ENCODE results near the gene MAN2B2. TPM values are rescaled to one million over a fixed set of nuclear protein-coding genes. Genes with fewer than 3 reads are reported as not detected.

MAN2B2 gene
- total RNA-seq, 1 donor from 2014 or later: 44.1 TPM

DNA sequence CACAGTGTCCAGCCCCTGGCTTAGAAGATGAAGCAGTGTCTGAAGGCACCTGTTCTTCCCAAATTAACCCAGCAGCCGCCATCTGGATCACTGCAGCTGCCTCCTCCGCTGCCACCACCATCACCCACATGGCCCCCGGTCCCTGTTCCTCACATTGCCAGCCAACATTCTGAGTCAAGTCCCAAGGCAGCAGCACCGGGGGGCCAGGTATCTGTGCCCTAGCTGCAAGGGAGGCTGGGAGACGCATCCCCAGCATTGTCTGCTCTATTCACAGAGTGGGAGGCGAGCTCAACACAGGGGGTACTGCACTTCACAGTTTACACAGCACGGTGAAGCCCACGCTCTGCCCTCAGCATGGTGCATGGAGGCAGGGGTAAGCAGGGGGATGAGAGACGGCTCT, 42.3 kb upstream of the MAN2B2 start:
- no peak for DNase-seq (ENCODE audit: low spot score)
- Mint-ChIP-seq H3K4me3 (ENCODE audit: unreplicated experiment) (no peak overlapping the region), H3K36me3 (ENCODE audit: low read depth) (no peaks in the 10 kb centered on the region), H3K27ac (ENCODE audit: unreplicated experiment) (no peak overlapping the region), H3K27me3 (ENCODE audit: low read depth) (peaks cover 21% of the 10 kb centered on the region), H3K9me3 (ENCODE audit: low read depth) (no peaks in the 10 kb centered on the region), H3K4me1 (ENCODE audit: low read depth) (no peaks in the 10 kb centered on the region)
- TF ChIP-seq, protein P1, sequence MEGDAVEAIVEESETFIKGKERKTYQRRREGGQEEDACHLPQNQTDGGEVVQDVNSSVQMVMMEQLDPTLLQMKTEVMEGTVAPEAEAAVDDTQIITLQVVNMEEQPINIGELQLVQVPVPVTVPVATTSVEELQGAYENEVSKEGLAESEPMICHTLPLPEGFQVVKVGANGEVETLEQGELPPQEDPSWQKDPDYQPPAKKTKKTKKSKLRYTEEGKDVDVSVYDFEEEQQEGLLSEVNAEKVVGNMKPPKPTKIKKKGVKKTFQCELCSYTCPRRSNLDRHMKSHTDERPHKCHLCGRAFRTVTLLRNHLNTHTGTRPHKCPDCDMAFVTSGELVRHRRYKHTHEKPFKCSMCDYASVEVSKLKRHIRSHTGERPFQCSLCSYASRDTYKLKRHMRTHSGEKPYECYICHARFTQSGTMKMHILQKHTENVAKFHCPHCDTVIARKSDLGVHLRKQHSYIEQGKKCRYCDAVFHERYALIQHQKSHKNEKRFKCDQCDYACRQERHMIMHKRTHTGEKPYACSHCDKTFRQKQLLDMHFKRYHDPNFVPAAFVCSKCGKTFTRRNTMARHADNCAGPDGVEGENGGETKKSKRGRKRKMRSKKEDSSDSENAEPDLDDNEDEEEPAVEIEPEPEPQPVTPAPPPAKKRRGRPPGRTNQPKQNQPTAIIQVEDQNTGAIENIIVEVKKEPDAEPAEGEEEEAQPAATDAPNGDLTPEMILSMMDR (IDR thresholded peaks at IDR 0.05): no peak

DNA sequence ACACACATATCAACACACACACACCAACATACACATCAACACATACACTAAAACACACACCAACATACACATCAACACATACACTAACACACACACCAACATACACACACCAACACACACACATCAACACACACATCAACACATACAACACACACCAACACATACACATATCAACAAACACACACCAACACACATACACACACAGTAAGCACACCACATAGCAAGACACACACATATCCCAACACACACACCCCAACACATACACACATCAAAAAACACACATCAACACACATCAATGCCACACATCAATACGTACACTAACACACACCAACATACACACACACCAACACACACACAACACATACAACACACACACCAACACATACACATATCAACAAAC, 40.9 kb upstream of the MAN2B2 start:
- peaks cover 24% of the 10 kb centered on the region for H3K27me3 Mint-ChIP-seq (ENCODE audit: low read depth)
- H3K9me3 Mint-ChIP-seq (ENCODE audit: low read depth): no peaks in the 10 kb centered on the region
- TF ChIP-seq, protein P1 (IDR thresholded peaks at IDR 0.05): no peak
- no peaks in the 10 kb centered on the region for H3K4me1 Mint-ChIP-seq (ENCODE audit: low read depth)
- H3K27ac Mint-ChIP-seq (ENCODE audit: unreplicated experiment): no peak overlapping the region
- no peak overlapping the region for H3K4me3 Mint-ChIP-seq (ENCODE audit: unreplicated experiment)
- H3K36me3 Mint-ChIP-seq (ENCODE audit: low read depth): no peaks in the 10 kb centered on the region
- no peak for DNase-seq (ENCODE audit: low spot score)

DNA sequence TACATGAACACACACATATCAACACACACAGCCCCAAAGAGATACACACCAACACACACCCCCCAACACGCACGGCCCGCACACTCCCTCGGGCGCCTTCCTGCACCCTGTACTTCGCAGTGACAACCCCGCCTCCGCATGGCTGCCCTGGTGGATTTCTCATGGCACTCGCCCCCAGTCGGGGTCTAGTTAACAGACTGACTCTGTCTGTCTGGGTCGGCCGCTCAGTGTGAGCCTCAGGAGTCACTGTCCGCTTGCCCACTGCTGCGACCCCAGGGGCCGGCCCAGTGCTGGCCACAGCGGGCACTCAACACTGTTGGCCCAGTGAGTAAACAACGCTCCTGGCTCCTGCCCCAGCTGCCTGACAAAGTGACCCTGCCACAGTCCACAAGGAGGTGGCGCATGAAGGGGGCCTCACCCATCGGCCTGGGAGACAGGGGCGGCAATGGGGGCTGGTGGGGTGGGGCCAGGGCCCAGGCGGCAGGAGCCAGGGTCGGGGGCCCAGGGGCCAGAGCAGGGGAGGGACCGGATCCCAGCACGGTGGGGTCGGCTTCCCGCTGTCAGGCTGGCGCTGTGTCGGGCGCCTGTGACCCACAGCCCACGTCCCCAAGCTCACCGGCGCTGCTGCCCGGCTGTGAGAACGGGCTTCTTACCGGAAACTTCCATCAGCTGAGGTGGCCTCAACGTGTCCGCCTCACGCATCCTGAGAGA, 40.2 kb upstream of the MAN2B2 start:
- DNase-seq (ENCODE audit: low spot score): peak; percentile 85
- TF ChIP-seq, protein P1 (IDR thresholded peaks at IDR 0.05): no peak
- H3K27me3 Mint-ChIP-seq (ENCODE audit: low read depth): peaks cover 26% of the 10 kb centered on the region
- no peak overlapping the region for H3K27ac Mint-ChIP-seq (ENCODE audit: unreplicated experiment)
- no peak overlapping the region for H3K4me3 Mint-ChIP-seq (ENCODE audit: unreplicated experiment)
- no peaks in the 10 kb centered on the region for H3K9me3 Mint-ChIP-seq (ENCODE audit: low read depth)
- H3K36me3 Mint-ChIP-seq (ENCODE audit: low read depth): no peaks in the 10 kb centered on the region
- no peaks in the 10 kb centered on the region for H3K4me1 Mint-ChIP-seq (ENCODE audit: low read depth)

DNA sequence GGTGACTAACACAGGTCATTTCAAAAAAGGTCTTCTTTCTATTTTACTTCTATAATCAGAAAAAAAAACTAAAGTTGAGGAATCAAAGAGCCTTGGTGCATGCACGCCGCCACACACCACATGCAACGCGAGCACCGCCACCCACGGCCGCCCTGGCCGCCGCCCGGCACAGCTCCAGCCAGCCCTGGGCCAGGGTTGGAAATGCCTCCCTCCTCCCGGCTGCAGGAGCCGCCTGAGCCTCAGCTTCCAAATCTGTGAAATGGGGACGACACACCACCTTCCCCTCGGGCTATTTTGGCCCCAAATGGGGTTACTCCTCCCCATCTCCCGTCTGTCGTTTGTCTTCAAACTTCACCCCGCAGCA, 39.7 kb upstream of the MAN2B2 start:
- TF ChIP-seq, protein P1 (IDR thresholded peaks at IDR 0.05): no peak
- Mint-ChIP-seq H3K9me3 (ENCODE audit: low read depth) (peaks cover 2% of the 10 kb centered on the region), H3K4me1 (ENCODE audit: low read depth) (no peaks in the 10 kb centered on the region), H3K36me3 (ENCODE audit: low read depth) (no peaks in the 10 kb centered on the region), H3K27ac (ENCODE audit: unreplicated experiment) (no peak overlapping the region), H3K4me3 (ENCODE audit: unreplicated experiment) (no peak overlapping the region), H3K27me3 (ENCODE audit: low read depth) (peaks cover 22% of the 10 kb centered on the region)
- no peak for DNase-seq (ENCODE audit: low spot score)

DNA sequence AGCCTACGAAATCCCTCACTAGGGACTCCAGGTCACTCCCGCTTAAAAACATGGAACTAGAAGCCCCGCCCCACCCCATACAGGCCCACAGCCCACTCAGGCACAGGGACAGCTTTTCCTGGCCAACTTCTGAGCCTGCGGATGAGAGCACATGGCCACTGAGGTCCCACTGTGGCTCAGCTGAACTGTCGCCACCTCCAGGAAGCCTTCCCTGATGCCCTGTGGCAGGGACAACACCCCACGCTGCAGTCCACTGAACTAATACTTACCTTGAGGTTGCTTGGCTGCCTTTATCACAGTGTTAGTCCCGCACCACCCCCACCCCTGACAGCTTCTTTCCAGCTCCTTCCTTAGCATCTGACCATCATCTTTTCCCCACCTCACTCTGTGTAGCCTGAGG, 39.3 kb upstream of the MAN2B2 start:
- TF ChIP-seq, protein P1 (IDR thresholded peaks at IDR 0.05): no peak
- Mint-ChIP-seq H3K4me1 (ENCODE audit: low read depth) (no peaks in the 10 kb centered on the region), H3K4me3 (ENCODE audit: unreplicated experiment) (no peak overlapping the region), H3K36me3 (ENCODE audit: low read depth) (no peaks in the 10 kb centered on the region), H3K27ac (ENCODE audit: unreplicated experiment) (no peak overlapping the region), H3K9me3 (ENCODE audit: low read depth) (peaks cover 6% of the 10 kb centered on the region), H3K27me3 (ENCODE audit: low read depth) (peaks cover 18% of the 10 kb centered on the region)
- no peak for DNase-seq (ENCODE audit: low spot score)

Data from chondrocyte (in vitro differentiated cells).